ENCODE measurements around the gene CPLANE2.
"Not testable (repeated sequence)": the region's sequence is repeated elsewhere in the genome, so short reads cannot be mapped to it uniquely, and the experiment has no call there.

CPLANE2 gene

DNA sequence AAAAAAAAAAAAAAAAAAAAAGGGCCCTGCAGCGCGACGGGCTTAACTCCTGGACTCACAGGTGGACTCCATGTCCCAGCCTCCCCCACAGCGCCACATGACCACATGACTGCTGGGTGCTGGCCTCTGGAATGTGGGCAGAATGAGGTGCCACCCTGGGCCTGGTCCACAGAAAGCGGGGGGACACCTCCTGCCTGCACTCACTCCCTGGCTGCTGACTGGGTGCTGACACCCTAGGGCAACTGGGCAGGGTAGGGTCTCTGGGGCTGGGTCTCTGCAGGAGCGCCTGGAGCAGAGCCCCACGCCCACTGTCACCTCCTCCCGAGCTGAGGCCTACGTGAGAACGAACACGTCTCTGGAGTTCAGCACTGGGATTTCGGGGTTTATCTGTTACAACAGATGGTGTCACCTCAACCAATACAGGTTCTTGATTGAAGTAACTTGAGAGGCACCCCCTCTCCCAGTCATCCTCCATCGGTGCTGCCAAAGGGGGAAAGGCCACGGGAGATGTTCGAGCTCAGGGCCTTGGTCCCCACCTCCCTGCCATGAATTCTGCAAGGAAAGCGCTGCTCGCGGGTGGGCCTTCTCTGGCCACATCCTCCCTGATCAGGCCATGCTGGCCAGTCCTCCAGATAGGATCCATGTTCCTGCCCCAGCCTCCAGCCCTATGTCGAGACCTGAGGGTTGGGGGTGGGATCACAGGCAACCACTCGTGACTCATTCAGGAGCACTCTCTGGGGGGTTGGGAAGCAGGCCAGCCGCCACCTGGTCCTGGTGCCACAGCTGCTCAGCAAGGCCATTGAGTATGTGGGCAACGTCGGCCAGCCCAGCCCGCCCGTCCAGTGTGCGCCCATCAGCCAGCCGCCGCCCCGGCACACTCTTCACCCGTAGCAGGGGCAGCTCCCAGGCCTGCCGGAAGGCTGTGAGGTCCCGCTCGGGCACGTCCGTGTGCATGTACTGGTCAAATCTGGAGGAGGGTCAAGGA lies 5.4 kb downstream of the CPLANE2 start:
- DNase-seq (ENCODE audit: insufficient read length, low spot score) (no peak), FAIRE-seq (no peak)

GRCh38 chr1:16230744-16231143 lies 6.2 kb downstream of the CPLANE2 start:
- no peak for DNase-seq (ENCODE audit: insufficient read length, low spot score)
- no peak for FAIRE-seq

DNA sequence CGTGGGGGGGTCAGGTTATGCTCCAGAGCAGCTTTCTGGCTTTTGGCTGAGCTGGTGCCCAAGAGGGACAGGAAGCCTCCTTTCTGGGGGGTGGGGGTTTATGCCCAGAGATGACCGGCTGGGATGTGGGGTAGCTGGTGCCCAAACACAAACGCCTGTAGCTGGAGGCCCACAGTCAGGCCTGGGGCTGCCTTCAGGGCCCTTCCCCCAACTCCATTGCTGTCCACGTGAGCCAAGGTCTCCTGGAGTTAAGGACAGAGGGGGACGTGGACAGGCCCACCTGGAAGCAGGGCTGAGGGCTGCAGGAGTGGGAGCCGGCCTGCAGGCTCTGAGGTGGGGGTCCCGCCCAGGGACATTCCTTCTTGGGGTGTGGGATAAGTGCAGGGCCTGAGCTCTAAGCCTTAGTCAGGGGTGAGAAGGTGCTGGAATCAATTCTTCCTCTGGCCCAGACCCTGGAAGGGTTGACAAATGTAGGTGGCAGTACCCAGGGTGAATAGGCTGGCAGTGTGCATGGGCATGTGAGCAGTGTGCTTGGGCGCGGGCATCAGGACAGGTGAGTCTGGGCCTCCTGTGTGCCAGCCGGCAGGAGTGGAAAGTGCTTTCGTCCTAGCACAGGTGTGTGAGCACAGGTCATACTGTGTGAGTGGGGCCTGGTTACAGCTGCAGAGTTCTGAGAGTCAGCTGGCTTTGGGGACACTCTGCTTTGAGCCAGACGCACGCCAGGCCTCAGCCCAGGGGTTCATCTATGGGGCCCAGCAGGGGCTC lies 6.8 kb downstream of the CPLANE2 start:
- DNase-seq (ENCODE audit: insufficient read length, low spot score) (no peak), FAIRE-seq (no peak)

GRCh38 chr1:16226490-16227179 lies 10.3 kb downstream of the CPLANE2 start:
- DNase-seq (ENCODE audit: insufficient read length, low spot score) (no peak), FAIRE-seq (no peak)

- no peak for DNase-seq (ENCODE audit: insufficient read length, low spot score)
- FAIRE-seq = no peak
Observed at GRCh38 chr1:16226129-16226489, 10.9 kb downstream of the CPLANE2 start.

GRCh38 chr1:16224472-16224871 lies 12.5 kb downstream of the CPLANE2 start:
- DNase-seq (ENCODE audit: insufficient read length, low spot score) (no peak), FAIRE-seq (no peak)

- FAIRE-seq; DNase-seq (ENCODE audit: insufficient read length, low spot score): not testable (repeated sequence)
Observed at GRCh38 chr1:16222716-16223115, 14.3 kb downstream of the CPLANE2 start.

GRCh38 chr1:16221499-16221898 lies 15.5 kb downstream of the CPLANE2 start:
- no peak for FAIRE-seq
- DNase-seq (ENCODE audit: insufficient read length, low spot score) = no peak

GRCh38 chr1:16219968-16220500 lies 16.9 kb downstream of the CPLANE2 start:
- DNase-seq (ENCODE audit: insufficient read length, low spot score) = no peak
- FAIRE-seq = no peak

GRCh38 chr1:16218674-16219071 lies 18.3 kb downstream of the CPLANE2 start:
- FAIRE-seq (no peak), DNase-seq (ENCODE audit: insufficient read length, low spot score) (no peak)

DNA sequence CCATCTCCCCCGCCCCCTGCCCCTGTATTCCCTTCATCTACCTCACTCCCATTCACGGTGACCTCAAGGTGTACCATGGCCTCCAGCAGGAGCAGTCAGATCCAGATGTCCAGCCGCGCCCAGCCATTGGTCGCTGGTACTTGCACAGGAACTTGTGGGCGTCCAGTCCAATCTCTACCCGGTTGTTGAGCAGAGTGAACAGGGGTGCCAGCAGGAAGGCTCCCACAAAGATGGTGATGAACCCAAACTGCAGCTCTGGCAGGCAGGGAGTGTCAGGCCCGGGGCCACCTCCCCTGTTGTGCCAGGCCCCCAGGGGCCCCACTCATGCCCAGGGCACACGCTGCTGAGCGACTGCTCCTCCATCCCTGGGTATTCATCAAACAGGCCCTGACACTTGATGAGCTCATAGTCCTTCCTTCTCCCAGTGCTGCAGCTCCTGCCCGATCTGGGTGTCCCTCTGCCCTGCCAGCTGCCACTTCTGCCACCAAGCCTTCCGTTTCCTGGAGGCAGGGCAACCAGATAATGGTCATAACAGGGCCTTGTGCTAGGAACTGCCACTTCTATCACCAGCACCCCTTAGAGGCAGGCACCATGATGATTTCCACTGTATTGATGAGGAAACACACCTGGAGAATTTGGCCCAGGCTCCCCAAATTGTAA lies 18.8 kb downstream of the CPLANE2 start:
- DNase-seq (ENCODE audit: insufficient read length, low spot score) = no peak
- no peak for FAIRE-seq

DNA sequence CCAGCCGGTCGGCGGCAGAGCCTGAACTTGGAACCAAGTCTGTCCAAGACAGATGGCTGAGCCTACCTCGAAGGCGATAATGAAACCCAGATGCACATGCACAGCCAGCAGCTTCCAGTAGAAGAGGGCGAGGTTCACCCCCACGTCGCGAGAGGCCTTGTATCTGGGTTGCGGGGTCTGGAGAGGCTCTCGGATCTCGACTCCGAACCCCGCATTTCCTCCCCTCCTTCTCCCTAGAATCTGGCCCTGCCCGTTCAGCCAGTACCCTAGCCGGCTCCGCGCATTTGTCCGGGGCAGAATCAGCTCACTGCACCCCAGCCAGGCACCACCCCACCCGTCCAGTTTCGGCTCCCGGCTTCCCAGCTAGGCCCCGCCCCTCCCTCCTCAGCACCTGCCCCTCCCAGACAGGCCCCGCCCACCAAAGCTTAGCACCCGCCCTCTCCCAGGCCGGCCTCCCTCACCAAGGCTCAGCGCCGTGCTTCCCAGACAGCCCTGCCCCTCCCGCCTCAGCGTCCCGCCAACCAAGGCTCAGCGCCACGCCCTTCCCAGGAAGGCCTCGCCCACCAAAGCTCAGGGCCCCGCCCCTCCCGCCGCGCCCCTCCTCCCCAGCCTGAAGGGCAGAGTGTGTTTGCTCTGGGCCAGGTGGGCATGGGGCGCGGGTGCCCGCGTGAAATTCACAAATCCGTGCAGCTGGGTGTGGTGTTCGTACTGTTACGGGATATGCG lies 19.8 kb downstream of the CPLANE2 start:
- peak; percentile 90 for FAIRE-seq

GRCh38 chr1:16215882-16216753 lies 20.9 kb downstream of the CPLANE2 start:
- no peak for DNase-seq (ENCODE audit: insufficient read length, low spot score)
- FAIRE-seq = no peak

More for the DNA sequence above, 19.8 kb downstream of the CPLANE2 start:
- peak; percentile 79 for DNase-seq (ENCODE audit: insufficient read length, low spot score)

GRCh38 chr1:16215240-16215639 lies 21.7 kb downstream of the CPLANE2 start:
- not testable (repeated sequence) for FAIRE-seq; DNase-seq (ENCODE audit: insufficient read length, low spot score)

DNA sequence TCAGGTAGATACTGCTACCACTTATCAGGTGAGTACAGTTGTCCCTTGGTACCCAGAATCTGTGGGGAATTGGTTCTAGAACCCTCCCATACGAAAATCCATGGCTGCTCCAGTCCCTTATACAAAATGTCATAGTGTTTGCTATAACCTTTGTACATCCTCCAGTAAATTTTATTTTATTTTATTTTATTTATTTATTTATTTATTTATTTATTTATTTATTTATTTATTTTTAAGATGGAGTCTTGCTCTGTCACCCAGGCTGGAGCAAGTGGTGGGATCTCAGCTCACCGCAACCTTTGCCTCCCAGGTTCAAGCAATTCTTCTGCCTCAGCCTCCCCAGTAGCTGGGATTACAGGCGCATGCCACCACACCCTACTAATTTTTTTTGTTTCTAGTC lies 23.4 kb downstream of the CPLANE2 start:
- DNase-seq (ENCODE audit: insufficient read length, low spot score); FAIRE-seq: not testable (repeated sequence)

GRCh38 chr1:16213013-16213412 lies 24.0 kb downstream of the CPLANE2 start:
- DNase-seq (ENCODE audit: insufficient read length, low spot score) (no peak), FAIRE-seq (no peak)

DNA sequence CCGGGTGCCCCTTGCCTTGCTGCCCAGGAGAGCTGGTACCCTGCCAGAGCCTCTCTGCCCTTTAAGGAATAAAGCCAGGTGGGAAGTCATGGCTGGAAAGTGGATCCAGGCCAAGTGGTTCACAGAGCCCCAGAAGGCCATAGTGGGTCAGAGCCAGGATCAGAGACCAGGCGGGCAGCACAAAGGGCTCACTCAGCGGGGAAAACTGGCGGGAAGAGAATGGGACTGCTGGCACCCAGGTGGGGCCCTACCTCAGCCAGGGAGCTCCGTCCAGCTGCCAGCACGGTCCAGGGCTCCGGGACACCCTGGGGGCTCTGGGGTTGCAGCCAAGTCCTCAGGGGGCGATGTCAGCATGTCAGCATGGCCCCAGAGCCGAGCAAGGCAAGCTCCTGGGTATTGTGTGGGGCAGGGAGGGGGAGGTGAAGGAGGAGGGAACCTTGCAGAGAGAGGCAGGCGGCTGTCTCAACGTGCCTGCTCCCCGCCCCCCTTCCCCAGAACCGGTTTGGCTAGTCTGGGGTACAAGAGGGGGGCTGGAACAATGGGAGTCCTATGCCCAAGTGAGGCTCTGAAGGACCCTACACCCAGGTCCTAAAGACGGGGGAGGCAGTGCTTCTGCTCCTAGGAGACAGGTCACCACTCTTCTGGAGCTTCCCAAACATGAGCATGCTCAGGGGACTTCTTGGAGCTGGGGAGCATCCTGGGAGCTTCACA lies 24.6 kb downstream of the CPLANE2 start, which contains the start of gene ARHGEF19:
TSS of gene ARHGEF19 (minus strand) at position 402 of the 711 bp plus-strand sequence. CDS start 3,598 bp downstream, outside the sequence.
- no peak for DNase-seq (ENCODE audit: insufficient read length, low spot score)
- FAIRE-seq = no peak

- FAIRE-seq = no peak
Observed at GRCh38 chr1:16211824-16212223, 25.2 kb downstream of the CPLANE2 start.

More at GRCh38 chr1:16211824-16212223, 25.2 kb downstream of the CPLANE2 start:
- no peak for DNase-seq (ENCODE audit: insufficient read length, low spot score)
